ENCODE data around the gene GLIPR1L1.
"Not testable (repeated sequence)": the region's sequence is repeated elsewhere in the genome, so short reads cannot be mapped to it uniquely, and the experiment has no call there.

The GLIPR1L1 gene

DNA sequence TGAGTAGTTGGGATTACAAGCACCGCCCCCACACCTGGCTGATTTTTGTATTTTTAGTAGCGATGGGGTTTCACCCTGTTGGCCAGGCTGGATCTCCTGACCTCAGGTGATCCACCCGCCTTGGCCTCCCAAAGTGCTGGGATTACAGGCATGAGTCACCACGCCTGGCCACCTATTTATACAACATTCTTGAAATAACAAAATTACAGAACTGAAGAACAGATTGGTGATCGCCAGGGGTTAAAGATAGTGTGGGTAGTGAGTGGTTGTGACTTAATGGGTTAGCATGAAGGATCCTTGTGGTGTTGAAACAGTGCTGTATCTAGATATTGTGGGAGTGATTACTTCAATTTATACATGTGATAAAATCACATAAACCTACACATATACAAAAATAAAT is 7.4 kb downstream of the GLIPR1L1 start:
- H3K4me3 ChIP-seq (ENCODE audit: control insufficient read depth, low read depth, low read length), result no peak overlapping the region
- DNase-seq (ENCODE audit: low read depth), result no peak
- TF ChIP-seq, protein P1, sequence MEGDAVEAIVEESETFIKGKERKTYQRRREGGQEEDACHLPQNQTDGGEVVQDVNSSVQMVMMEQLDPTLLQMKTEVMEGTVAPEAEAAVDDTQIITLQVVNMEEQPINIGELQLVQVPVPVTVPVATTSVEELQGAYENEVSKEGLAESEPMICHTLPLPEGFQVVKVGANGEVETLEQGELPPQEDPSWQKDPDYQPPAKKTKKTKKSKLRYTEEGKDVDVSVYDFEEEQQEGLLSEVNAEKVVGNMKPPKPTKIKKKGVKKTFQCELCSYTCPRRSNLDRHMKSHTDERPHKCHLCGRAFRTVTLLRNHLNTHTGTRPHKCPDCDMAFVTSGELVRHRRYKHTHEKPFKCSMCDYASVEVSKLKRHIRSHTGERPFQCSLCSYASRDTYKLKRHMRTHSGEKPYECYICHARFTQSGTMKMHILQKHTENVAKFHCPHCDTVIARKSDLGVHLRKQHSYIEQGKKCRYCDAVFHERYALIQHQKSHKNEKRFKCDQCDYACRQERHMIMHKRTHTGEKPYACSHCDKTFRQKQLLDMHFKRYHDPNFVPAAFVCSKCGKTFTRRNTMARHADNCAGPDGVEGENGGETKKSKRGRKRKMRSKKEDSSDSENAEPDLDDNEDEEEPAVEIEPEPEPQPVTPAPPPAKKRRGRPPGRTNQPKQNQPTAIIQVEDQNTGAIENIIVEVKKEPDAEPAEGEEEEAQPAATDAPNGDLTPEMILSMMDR (IDR thresholded peaks at IDR 0.05; ENCODE audit: control insufficient read depth, insufficient read depth, low read depth, low read length, missing control alignments), result no peak

DNA sequence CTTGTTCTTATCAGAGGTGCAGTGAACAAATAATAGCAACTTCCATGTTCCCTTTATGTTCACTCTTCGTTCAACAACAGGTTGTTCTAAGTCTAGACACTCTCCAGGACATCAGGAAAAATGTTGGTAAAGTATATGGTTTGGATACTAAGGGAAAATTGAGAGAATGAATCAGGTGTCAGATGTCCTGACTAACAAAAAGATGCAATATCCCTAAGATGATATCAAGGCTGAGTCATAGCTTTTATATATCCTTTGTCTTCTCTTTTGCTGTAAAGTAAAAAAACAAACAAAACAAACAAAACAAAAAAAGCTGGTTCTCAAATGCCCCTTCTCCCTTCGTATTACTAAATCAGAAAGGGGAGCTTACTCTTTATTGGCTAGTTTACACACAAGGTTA is 11.1 kb downstream of the GLIPR1L1 start:
- TF ChIP-seq, protein P1 (IDR thresholded peaks at IDR 0.05; ENCODE audit: control insufficient read depth, insufficient read depth, low read depth, low read length, missing control alignments), result no peak
- DNase-seq (ENCODE audit: low read depth), result no peak

DNA sequence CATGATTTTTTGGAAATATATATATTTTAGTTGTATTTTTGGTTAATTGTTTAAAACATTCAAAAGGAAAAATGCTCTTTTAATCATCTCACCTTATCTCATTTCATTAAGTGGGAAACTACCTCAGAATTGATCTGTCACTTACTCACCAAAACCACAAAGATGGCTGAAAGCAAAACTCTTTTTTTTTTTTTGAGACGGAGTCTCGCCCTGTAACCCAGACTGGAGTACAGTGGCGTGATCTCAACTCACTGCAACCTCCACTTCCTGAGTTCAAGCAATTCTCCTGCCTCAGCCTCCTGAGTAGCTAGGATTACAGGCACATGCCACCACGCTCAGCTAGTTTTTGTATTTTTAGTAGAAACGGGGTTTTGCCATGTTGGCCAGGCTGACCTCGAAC is 11.7 kb downstream of the GLIPR1L1 start:
- DNase-seq (ENCODE audit: low read depth); H3K4me3 ChIP-seq (ENCODE audit: control insufficient read depth, low read depth, low read length): not testable (repeated sequence)

More for the DNA sequence above, 11.1 kb downstream of the GLIPR1L1 start:
- H3K4me3 ChIP-seq (ENCODE audit: control insufficient read depth, low read depth, low read length), result no peak overlapping the region

DNA sequence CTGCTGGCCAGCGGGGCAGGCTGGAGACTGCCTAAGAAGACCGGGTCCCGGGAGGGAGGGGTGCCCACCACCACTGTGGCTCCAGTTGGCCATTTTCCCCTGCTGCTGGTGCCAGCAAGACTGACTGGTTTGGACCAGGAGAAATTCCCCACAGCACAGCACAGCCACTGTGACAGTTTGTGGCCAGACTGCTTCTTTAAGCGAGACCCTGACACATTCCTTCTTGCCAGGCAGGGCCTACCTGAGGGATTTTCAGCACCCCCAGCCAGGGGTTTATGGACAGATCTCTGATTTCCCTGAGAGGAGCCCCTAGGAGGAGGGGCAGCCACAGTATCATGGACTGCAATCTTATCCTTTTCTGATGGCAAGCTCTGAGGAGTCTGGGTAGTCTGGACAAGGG is 15.5 kb downstream of the GLIPR1L1 start:
- no peak overlapping the region for H3K4me3 ChIP-seq (ENCODE audit: control insufficient read depth, low read depth, low read length)
- no peak for DNase-seq (ENCODE audit: low read depth)
- TF ChIP-seq, protein P1 (IDR thresholded peaks at IDR 0.05; ENCODE audit: control insufficient read depth, insufficient read depth, low read depth, low read length, missing control alignments), result no peak

DNA sequence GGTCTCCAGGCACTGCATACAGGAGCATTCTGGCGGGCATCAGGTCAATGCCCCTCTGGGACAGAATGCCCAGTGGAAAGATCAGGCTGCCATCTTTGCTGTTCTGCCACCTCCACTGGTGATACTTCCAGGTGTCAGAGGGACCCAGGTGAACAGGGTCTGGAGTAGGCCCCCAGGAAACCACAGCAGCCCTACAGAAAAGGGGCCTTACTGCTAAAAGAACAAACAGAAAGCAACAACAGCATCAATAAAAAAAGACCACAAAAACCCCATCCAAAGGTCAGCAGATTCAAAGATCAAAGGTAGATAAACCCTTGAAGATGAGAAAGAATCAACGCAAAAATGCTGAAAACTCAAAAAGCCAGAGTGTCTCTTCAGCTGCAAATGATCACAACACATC is 15.9 kb downstream of the GLIPR1L1 start:
- DNase-seq (ENCODE audit: low read depth), result no peak
- no peak overlapping the region for H3K4me3 ChIP-seq (ENCODE audit: control insufficient read depth, low read depth, low read length)
- TF ChIP-seq, protein P1 (IDR thresholded peaks at IDR 0.05; ENCODE audit: control insufficient read depth, insufficient read depth, low read depth, low read length, missing control alignments), result no peak

DNA sequence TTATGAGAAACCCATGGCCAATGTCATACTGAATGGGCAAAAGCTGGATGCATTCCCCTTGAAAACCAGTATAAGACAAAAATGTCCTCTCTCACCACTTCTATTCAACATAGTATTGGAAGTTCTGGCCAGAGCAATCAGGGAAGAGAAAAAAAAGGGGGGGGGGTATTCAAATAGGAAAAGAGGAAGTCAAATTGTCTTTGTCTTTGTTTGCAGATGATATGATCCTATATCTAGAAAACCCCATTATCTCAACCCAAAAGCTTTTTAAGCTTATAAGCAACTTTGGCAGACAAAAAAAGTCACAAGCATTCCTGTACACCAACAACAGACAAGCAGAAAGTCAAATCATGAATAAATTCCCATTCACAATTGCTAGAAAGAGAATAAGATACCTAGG is 19.5 kb downstream of the GLIPR1L1 start:
- H3K4me3 ChIP-seq (ENCODE audit: control insufficient read depth, low read depth, low read length), result no peak overlapping the region
- TF ChIP-seq, protein P1 (IDR thresholded peaks at IDR 0.05; ENCODE audit: control insufficient read depth, insufficient read depth, low read depth, low read length, missing control alignments), result no peak
- no peak for DNase-seq (ENCODE audit: low read depth)

DNA sequence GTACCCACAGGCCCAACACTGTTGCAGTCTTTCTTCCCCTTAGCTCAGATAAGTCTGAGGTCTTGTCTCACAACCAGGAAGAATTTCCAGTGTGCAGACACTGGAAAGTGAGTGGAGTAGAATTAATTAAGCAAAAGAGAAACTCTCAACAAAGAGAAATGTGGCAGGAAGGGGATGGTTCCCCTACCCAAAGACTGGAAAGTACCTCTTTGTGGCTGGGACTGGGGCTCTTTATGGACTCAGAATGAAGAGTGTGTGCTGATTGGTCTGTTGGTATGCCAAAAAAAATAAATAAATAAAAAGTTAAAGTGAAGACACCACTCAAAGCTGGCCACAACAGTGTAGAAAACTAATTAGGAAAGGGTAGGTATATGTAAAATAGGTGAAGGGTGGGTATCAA is 26.4 kb downstream of the GLIPR1L1 start:
- TF ChIP-seq, protein P1 (IDR thresholded peaks at IDR 0.05; ENCODE audit: control insufficient read depth, insufficient read depth, low read depth, low read length, missing control alignments), result no peak
- DNase-seq (ENCODE audit: low read depth), result no peak
- H3K4me3 ChIP-seq (ENCODE audit: control insufficient read depth, low read depth, low read length), result no peak overlapping the region

Data from AG09309 (cell line).